Osteocyte (in vitro differentiated cells): ENCODE measurements around the gene NKAP. TPM values are rescaled to one million over a fixed set of nuclear protein-coding genes. Genes with fewer than 3 reads are reported as not detected.
A peak's percentile ranks its signal among the peaks of the same experiment; 100 is the strongest.
"Not testable (repeated sequence)": the region's sequence is repeated elsewhere in the genome, so short reads cannot be mapped to it uniquely, and the experiment has no call there.

Experiments used
- DNase-seq: peaks from one replicate; pipeline ENCODE4 v3.0.0; 2021; ENCODE audit warnings: mixed read lengths; ENCODE audit not compliant: unreplicated experiment; ENCODE audit errors: extremely low spot score
- H3K27ac Mint-ChIP-seq: one replicate; pipeline ENCODE4 v1.8.0; 2021; ENCODE audit warnings: mild to moderate bottlenecking, mixed read lengths; ENCODE audit not compliant: unreplicated experiment
- H3K27me3 Mint-ChIP-seq: one replicate; pipeline ENCODE4 v1.8.0; 2021; ENCODE audit warnings: mixed read lengths; ENCODE audit not compliant: unreplicated experiment
- H3K36me3 Mint-ChIP-seq: one replicate; pipeline ENCODE4 v1.8.0; 2021; ENCODE audit warnings: mixed read lengths; ENCODE audit not compliant: unreplicated experiment
- H3K4me1 Mint-ChIP-seq: one replicate; pipeline ENCODE4 v1.8.0; 2021; ENCODE audit warnings: mixed read lengths; ENCODE audit not compliant: unreplicated experiment
- H3K4me3 Mint-ChIP-seq: one replicate; pipeline ENCODE4 v1.8.0; 2021; ENCODE audit warnings: mild to moderate bottlenecking, moderate library complexity, mixed read lengths; ENCODE audit not compliant: unreplicated experiment
- H3K9me3 Mint-ChIP-seq: one replicate; pipeline ENCODE4 v1.8.0; 2021; ENCODE audit warnings: mixed read lengths; ENCODE audit not compliant: unreplicated experiment
- total RNA-seq: library from RNA; stranded (reverse); gene quantifications from 2 replicates; pipeline ENCODE4 v1.2.1, GENCODE V29; 2021
- TF ChIP-seq, protein P1 (sequence below): fragments of 200-600 bp; sonication (generic); IDR thresholded peaks from 2 replicates; pipeline ENCODE4 v1.5.0; 2021; ENCODE audit warnings: antibody characterized with exemption, mild to moderate bottlenecking, moderate library complexity

NKAP gene
- total RNA-seq, 1 donor from 2014 or later: 9.7 TPM

DNA sequence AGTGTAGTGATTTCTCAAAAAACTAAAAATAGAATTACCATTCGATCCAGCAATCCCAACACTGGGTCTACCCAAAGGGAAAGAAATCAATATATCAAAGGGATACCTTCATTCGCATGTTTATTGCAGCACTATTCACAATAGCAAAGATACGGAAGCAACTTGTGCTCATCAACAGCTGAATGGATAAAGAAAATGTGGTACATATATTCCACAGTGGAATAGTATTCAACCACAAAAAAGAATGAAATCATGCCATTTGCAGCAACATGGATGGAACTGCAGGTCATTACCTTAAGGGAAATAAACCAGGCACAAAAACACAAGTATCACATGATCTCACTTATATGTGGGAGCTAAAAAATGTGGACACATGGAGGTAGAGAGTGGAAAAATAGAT, 42.7 kb upstream of the NKAP start:
- H3K27me3 Mint-ChIP-seq: peaks cover 49% of the 10 kb centered on the region

DNA sequence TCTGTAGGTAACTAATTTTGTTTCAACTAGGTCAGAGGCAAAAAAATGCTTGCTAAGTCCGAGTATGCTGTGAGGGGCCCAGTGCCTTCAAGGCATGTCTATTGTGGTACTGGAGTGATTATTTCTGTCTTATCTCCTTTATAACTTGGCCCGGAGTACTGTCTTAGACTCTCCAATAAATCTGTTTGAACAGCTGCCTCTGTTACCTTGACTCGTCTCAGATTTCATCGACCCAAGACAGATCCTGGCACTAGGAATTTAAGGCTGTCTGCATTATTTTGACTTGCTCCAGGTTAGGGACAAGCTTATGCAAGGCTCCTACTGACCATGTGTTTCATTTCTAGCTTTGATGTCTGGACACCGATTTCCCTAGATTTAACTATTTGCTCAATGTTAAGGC, 41.1 kb upstream of the NKAP start:
- TF ChIP-seq, protein P1, sequence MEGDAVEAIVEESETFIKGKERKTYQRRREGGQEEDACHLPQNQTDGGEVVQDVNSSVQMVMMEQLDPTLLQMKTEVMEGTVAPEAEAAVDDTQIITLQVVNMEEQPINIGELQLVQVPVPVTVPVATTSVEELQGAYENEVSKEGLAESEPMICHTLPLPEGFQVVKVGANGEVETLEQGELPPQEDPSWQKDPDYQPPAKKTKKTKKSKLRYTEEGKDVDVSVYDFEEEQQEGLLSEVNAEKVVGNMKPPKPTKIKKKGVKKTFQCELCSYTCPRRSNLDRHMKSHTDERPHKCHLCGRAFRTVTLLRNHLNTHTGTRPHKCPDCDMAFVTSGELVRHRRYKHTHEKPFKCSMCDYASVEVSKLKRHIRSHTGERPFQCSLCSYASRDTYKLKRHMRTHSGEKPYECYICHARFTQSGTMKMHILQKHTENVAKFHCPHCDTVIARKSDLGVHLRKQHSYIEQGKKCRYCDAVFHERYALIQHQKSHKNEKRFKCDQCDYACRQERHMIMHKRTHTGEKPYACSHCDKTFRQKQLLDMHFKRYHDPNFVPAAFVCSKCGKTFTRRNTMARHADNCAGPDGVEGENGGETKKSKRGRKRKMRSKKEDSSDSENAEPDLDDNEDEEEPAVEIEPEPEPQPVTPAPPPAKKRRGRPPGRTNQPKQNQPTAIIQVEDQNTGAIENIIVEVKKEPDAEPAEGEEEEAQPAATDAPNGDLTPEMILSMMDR: no peak
- no peak overlapping the region for H3K27ac Mint-ChIP-seq
- H3K9me3 Mint-ChIP-seq: peaks cover 9% of the 10 kb centered on the region
- H3K27me3 Mint-ChIP-seq: peaks cover 37% of the 10 kb centered on the region
- no peak for DNase-seq
- H3K36me3 Mint-ChIP-seq: no peaks in the 10 kb centered on the region
- H3K4me3 Mint-ChIP-seq: no peak overlapping the region
- H3K4me1 Mint-ChIP-seq: no peaks in the 10 kb centered on the region

More for the DNA sequence above, 42.7 kb upstream of the NKAP start:
- no peak for DNase-seq
- Mint-ChIP-seq H3K27ac (no peak overlapping the region), H3K36me3 (no peaks in the 10 kb centered on the region), H3K4me3 (no peak overlapping the region), H3K4me1 (peaks cover 5% of the 10 kb centered on the region), H3K9me3 (peaks cover 9% of the 10 kb centered on the region)
- TF ChIP-seq, protein P1: no peak

- Mint-ChIP-seq H3K4me1 (no peaks in the 10 kb centered on the region), H3K27ac (no peak overlapping the region), H3K9me3 (peaks cover 9% of the 10 kb centered on the region), H3K36me3 (no peaks in the 10 kb centered on the region), H3K27me3 (peaks cover 28% of the 10 kb centered on the region), H3K4me3 (no peak overlapping the region)
- TF ChIP-seq, protein P1: no peak
- no peak for DNase-seq
Measured at GRCh38 chrX:119983494-119983893, 39.9 kb upstream of the NKAP start.

- H3K27ac Mint-ChIP-seq: no peak overlapping the region
- TF ChIP-seq, protein P1: no peak
- no peak for DNase-seq
- no peak overlapping the region for H3K4me3 Mint-ChIP-seq
- no peaks in the 10 kb centered on the region for H3K36me3 Mint-ChIP-seq
- peaks cover 5% of the 10 kb centered on the region for H3K9me3 Mint-ChIP-seq
- H3K4me1 Mint-ChIP-seq: no peaks in the 10 kb centered on the region
- peaks cover 17% of the 10 kb centered on the region for H3K27me3 Mint-ChIP-seq
Measured at GRCh38 chrX:119982145-119982544, 38.6 kb upstream of the NKAP start.

DNA sequence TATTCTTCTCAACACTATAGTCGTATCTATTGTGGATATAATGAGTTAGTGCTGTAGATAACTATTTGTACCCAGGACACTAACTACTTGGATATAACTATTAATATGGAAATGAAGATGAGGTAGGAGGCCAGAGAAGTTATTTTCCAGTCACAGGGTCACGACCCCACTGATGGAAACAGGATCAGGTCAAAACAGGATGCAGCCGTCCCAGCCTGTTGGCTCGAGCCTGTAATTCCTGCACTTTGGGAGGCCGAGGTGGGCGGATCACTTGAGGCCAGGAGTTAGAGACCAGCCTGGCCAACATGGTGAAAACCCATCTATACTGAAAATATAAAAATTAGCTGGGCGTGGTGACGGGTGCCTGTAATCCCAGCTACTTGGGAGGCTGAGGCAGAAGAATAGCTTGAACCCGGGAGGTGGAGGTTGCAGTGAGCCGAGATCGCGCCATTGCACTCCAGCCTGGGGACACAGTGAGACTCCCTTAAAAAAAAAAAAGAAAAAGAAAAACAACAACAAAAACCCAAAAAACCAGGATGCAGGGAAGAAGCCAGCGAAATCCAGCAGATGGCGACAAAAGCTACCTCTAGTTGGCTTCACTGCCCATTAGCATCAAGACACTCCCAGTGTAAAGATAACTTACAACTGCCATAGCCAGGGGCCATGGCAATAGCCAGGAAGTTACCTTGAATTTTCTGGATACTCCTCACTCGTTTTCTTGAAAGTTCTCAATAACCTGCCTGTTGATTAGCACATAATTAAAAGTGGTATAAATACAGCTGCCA, 37.9 kb upstream of the NKAP start:
- no peak for DNase-seq
- Mint-ChIP-seq H3K36me3 (no peaks in the 10 kb centered on the region), H3K4me1 (no peaks in the 10 kb centered on the region), H3K4me3 (no peak overlapping the region), H3K9me3 (peaks cover 5% of the 10 kb centered on the region), H3K27me3 (peaks cover 17% of the 10 kb centered on the region), H3K27ac (no peak overlapping the region)
- TF ChIP-seq, protein P1: peak; percentile 54

DNA sequence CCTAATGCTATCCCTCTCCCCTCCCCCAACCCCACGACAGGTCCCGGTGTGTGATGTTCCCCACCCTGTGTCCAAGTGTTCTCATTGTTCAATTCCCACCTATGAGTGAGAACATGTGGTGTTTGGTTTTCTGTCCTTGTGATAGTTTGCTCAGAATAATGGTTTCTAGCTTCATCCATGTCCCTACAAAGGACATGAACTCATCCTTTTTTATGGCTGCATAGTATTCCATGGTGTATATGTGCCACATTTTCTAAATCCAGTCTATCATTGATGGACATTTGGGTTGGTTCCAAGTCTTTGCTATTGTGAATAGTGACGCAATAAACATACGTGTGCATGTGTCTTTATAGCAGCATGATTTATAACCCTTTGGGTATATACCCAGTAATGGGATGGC, 33.6 kb upstream of the NKAP start:
- H3K27ac Mint-ChIP-seq, H3K4me1 Mint-ChIP-seq, DNase-seq, H3K9me3 Mint-ChIP-seq, H3K27me3 Mint-ChIP-seq, H3K4me3 Mint-ChIP-seq, H3K36me3 Mint-ChIP-seq: not testable (repeated sequence)
